Skeletal muscle tissue (tissue), 4 donors: ENCODE data around the gene PIANP. TPM values are rescaled to one million over a fixed set of nuclear protein-coding genes. Genes with fewer than 3 reads are reported as not detected.
"Not testable (repeated sequence)": the region's sequence is repeated elsewhere in the genome, so short reads cannot be mapped to it uniquely, and the experiment has no call there.

Source experiments
- H3K27ac ChIP-seq: one replicate; pipeline ENCODE4 v1.7.0; 2013; ENCODE audit warnings: mild to moderate bottlenecking, low read depth, low read length, inconsistent platforms
- H3K27me3 ChIP-seq, 3 donors: one replicate each; pipeline ENCODE4 v1.7.0; 2013; ENCODE audit warnings: low read length in 3 of 3; ENCODE audit not compliant: control insufficient read depth in 3 of 3, insufficient read depth in 3 of 3
- H3K36me3 ChIP-seq, 3 donors: one replicate each; pipeline ENCODE4 v1.7.0; 2013; ENCODE audit warnings: low read length in 3 of 3; ENCODE audit not compliant: control insufficient read depth in 3 of 3, insufficient read depth in 3 of 3
- H3K4me1 ChIP-seq, 3 donors: one replicate each; pipeline ENCODE4 v1.7.0; 2013; ENCODE audit warnings: low read length in 3 of 3, mild to moderate bottlenecking in 3 of 3; ENCODE audit not compliant: control insufficient read depth in 3 of 3, insufficient read depth in 3 of 3
- H3K4me3 ChIP-seq, 3 donors: one replicate each; pipeline ENCODE4 v1.7.0; 2013; ENCODE audit warnings: low read length in 3 of 3
- H3K9ac ChIP-seq, 3 donors: one replicate each; pipeline ENCODE4 v1.7.0; 2013; ENCODE audit warnings: low read length in 3 of 3, mild to moderate bottlenecking in 3 of 3, moderate library complexity in 2 of 3, low read depth in 1 of 3
- H3K9me3 ChIP-seq, 3 donors: one replicate each; pipeline ENCODE4 v1.7.0; 2013; ENCODE audit warnings: low read length in 3 of 3; ENCODE audit not compliant: control insufficient read depth in 3 of 3
- total RNA-seq: library from RNA; depleted of rRNA; stranded (reverse); fragments of >200 nt; gene quantifications from one replicate; pipeline ENCODE4 v1.2.3, GENCODE V29; 2014
- donor health status: Osteomylitis.

Gene PIANP
- under 0.01 TPM for total RNA-seq

GRCh38 chr12:6700646-6701051, at the start of gene PIANP:
Gene PIANP (minus strand): TSS chr12:6700815. CDS start chr12:6698061, 2,754 bp downstream.
- no peak within 1 kb of the TSS for H3K27ac ChIP-seq
- H3K36me3 ChIP-seq, result no peaks in the 10 kb centered on the region
- no peaks in the 10 kb centered on the region for H3K9me3 ChIP-seq
- H3K27me3 ChIP-seq, result peaks cover 55 to 75% (median 70%) of the 10 kb centered on the region in 3 donors
- H3K4me1 ChIP-seq, result peaks cover 4 to 5% (median 5%) of the 10 kb centered on the region in 3 donors
- H3K9ac ChIP-seq, result peak within 1 kb of the TSS in 1 of 3 donors; percentile 19
- H3K4me3 ChIP-seq, result peak within 1 kb of the TSS in 1 of 3 donors; percentile 36

- H3K36me3 ChIP-seq, result peaks cover 50 to 56% (median 54%) of the 10 kb centered on the region in 3 donors
- no peak overlapping the region for H3K4me3 ChIP-seq
- H3K4me1 ChIP-seq, result peaks cover 14 to 20% (median 20%) of the 10 kb centered on the region in 3 donors
- no peak overlapping the region for H3K9ac ChIP-seq
- H3K27ac ChIP-seq, result no peak overlapping the region
- H3K27me3 ChIP-seq, result no peaks in the 10 kb centered on the region
- H3K9me3 ChIP-seq, result no peaks in the 10 kb centered on the region
These were observed 48.1 kb upstream of the PIANP start for GRCh38 chr12:6748761-6749160.

- H3K9me3 ChIP-seq, result no peaks in the 10 kb centered on the region
- H3K4me1 ChIP-seq, result peaks cover 10 to 16% (median 11%) of the 10 kb centered on the region in 3 donors
- peaks cover 50 to 56% (median 54%) of the 10 kb centered on the region in 3 donors for H3K36me3 ChIP-seq
- no peak overlapping the region for H3K27ac ChIP-seq
- no peak overlapping the region for H3K9ac ChIP-seq
- no peaks in the 10 kb centered on the region for H3K27me3 ChIP-seq
- H3K4me3 ChIP-seq, result no peak overlapping the region
These were observed 46.6 kb upstream of the PIANP start for GRCh38 chr12:6747216-6747615.

GRCh38 chr12:6745741-6746525, 45.3 kb upstream of the PIANP start:
- Histone ChIP-seq H3K27me3 (no peaks in the 10 kb centered on the region), H3K4me3 (no peak overlapping the region), H3K9me3 (no peaks in the 10 kb centered on the region), H3K27ac (peak overlapping the region; percentile 40), H3K9ac (peak overlapping the region in 1 of 3 donors; percentile 8), H3K36me3 (peaks cover 43 to 45% (median 45%) of the 10 kb centered on the region in 3 donors), H3K4me1 (peaks cover 5 to 10% (median 6%) of the 10 kb centered on the region in 3 donors)

- not testable (repeated sequence) for H3K9ac ChIP-seq, H3K4me3 ChIP-seq, H3K9me3 ChIP-seq, H3K27ac ChIP-seq, H3K27me3 ChIP-seq
- peaks cover 5 to 10% (median 6%) of the 10 kb centered on the region in 3 donors for H3K4me1 ChIP-seq
- H3K36me3 ChIP-seq, result peaks cover 17 to 22% (median 19%) of the 10 kb centered on the region in 3 donors
These were observed 42.7 kb upstream of the PIANP start for GRCh38 chr12:6743300-6743699.

- Histone ChIP-seq H3K36me3 (peaks cover 14 to 17% (median 15%) of the 10 kb centered on the region in 3 donors), H3K27me3 (no peaks in the 10 kb centered on the region), H3K9me3 (no peaks in the 10 kb centered on the region), H3K4me1 (peaks cover 5 to 10% (median 6%) of the 10 kb centered on the region in 3 donors), H3K4me3 (no peak overlapping the region), H3K9ac (no peak overlapping the region), H3K27ac (no peak overlapping the region)
These were observed 42.2 kb upstream of the PIANP start for GRCh38 chr12:6742834-6743233.

- H3K9ac ChIP-seq, H3K9me3 ChIP-seq, H3K4me3 ChIP-seq, H3K4me1 ChIP-seq, H3K36me3 ChIP-seq, H3K27me3 ChIP-seq, H3K27ac ChIP-seq: not testable (repeated sequence)
These were observed 41.5 kb upstream of the PIANP start for GRCh38 chr12:6742080-6742479.

GRCh38 chr12:6736754-6737153, 36.1 kb upstream of the PIANP start:
- Histone ChIP-seq H3K36me3 (peaks cover 0 to 8% (median 7%) of the 10 kb centered on the region in 3 donors), H3K27me3 (no peaks in the 10 kb centered on the region), H3K27ac (no peak overlapping the region), H3K9ac (peak overlapping the region in 1 of 3 donors; percentile 14), H3K4me3 (no peak overlapping the region), H3K4me1 (peaks cover 6 to 11% (median 7%) of the 10 kb centered on the region in 3 donors), H3K9me3 (no peaks in the 10 kb centered on the region)

GRCh38 chr12:6735448-6736191, 35.0 kb upstream of the PIANP start:
- H3K9ac ChIP-seq, result peak overlapping the region; percentile 24 to 41 (median 37)
- peaks cover 9 to 18% (median 17%) of the 10 kb centered on the region in 3 donors for H3K36me3 ChIP-seq
- H3K27me3 ChIP-seq, result no peaks in the 10 kb centered on the region
- no peaks in the 10 kb centered on the region for H3K9me3 ChIP-seq
- peaks cover 6 to 11% (median 7%) of the 10 kb centered on the region in 3 donors for H3K4me1 ChIP-seq
- no peak overlapping the region for H3K4me3 ChIP-seq
- peak overlapping the region; percentile 67 for H3K27ac ChIP-seq
